GM12878 (cell line): ENCODE data around the gene EDC3. TPM values are rescaled to one million over a fixed set of nuclear protein-coding genes. Genes with fewer than 3 reads are reported as not detected.
"Not testable (repeated sequence)": the region's sequence is repeated elsewhere in the genome, so short reads cannot be mapped to it uniquely, and the experiment has no call there.

ENCODE experiments used
- ATAC-seq: fragments of 200-7000 bp; cut with Tn5 transposase; 3 replicates; pipeline ENCODE4 v1.9.1; 2020; ENCODE audit warnings: mild to moderate bottlenecking, moderate library complexity
- BruUV-seq: library from RNA; stranded (reverse); fragments of 400-500 nt; replicated peaks from 2 replicates; lab custom pipeline; 2021; lab: Mats Ljungman, UMichigan
- CTCF ChIA-PET: fragments of 300-600 bp; sonication (Branson Sonifier 250); formaldehyde crosslinking; extraction: SDS; loops from one replicate; lab custom pipeline; 2021; ENCODE audit warnings: inconsistent platforms; lab: Yijun Ruan, JAX
- POLR2A ChIA-PET: fragments of 350-600 bp; formaldehyde crosslinking; extraction: SDS; loops from one replicate; lab custom pipeline; 2021; ENCODE audit warnings: inconsistent platforms; lab: Charles Lee
- RAD21 ChIA-PET: fragments of 300-600 bp; sonication (Branson Sonifier 250); formaldehyde crosslinking; loops from one replicate; lab custom pipeline; 2023; ENCODE audit warnings: antibody characterized with exemption; ENCODE audit not compliant: unreplicated experiment; lab: Charles Lee
- SMC1A ChIA-PET: fragments of 300-600 bp; sonication (Branson Sonifier 250); formaldehyde crosslinking; loops from one replicate; lab custom pipeline; 2023; ENCODE audit not compliant: unreplicated experiment, uncharacterized antibody; lab: Charles Lee
- DNase-seq: peaks from one replicate; pipeline ENCODE4 v3.0.0-alpha.2; 2011; ENCODE audit warnings: low read depth, low spot score
- FAIRE-seq: peaks from 3 replicates; lab custom pipeline; 2011; peaks lifted over from hg19 to GRCh38; lab: Jason Lieb, UNC
- H2AFZ ChIP-seq: 2 replicates; pipeline ENCODE4 v1.6.0; 2011; ENCODE audit warnings: low read depth, low read length, control low read depth; ENCODE audit not compliant: control insufficient read depth
- H3K27ac ChIP-seq: 2 replicates; pipeline ENCODE4 v1.5.1; 2011; ENCODE audit warnings: control low read depth; ENCODE audit not compliant: control insufficient read depth, insufficient read depth
- H3K27me3 ChIP-seq, 2 experiments: replicated peaks in 1 of 2; 2 replicates each; pipeline versions ENCODE4 v1.6.0 to v1.6.1; 2011; ENCODE audit warnings: low read length in 1 of 2; ENCODE audit not compliant: control insufficient read depth in 2 of 2, insufficient read depth in 2 of 2
- H3K36me3 ChIP-seq, 2 experiments: 2 replicates each; pipeline ENCODE4 v1.5.1; 2011; ENCODE audit warnings: low read length in 1 of 2; ENCODE audit not compliant: control insufficient read depth in 2 of 2, insufficient read depth in 2 of 2
- H3K4me1 ChIP-seq: 2 replicates; pipeline ENCODE4 v1.6.1; 2011; ENCODE audit warnings: mild to moderate bottlenecking, low read length, moderate library complexity, mixed read lengths; ENCODE audit not compliant: control insufficient read depth, insufficient read depth
- H3K4me2 ChIP-seq: 2 replicates; pipeline ENCODE4 v1.6.0; 2011; ENCODE audit warnings: control low read depth; ENCODE audit not compliant: control insufficient read depth, insufficient read depth
- H3K4me3 ChIP-seq: fragments of 200-600 bp; sonication (generic); 2 replicates; pipeline ENCODE4 v1.5.1; 2016
- H3K79me2 ChIP-seq: 2 replicates; pipeline ENCODE4 v1.6.0; 2011; ENCODE audit warnings: low read length; ENCODE audit not compliant: control insufficient read depth, insufficient read depth
- H3K9ac ChIP-seq: 2 replicates; pipeline ENCODE4 v1.8.0; 2011; ENCODE audit warnings: low read length, control low read depth, mixed read lengths; ENCODE audit not compliant: control insufficient read depth, insufficient read depth
- H3K9me3 ChIP-seq: replicated peaks from 3 replicates; pipeline ENCODE4 v1.5.1; 2011; ENCODE audit warnings: mild to moderate bottlenecking, low read length; ENCODE audit not compliant: control insufficient read depth, insufficient read depth
- H4K20me1 ChIP-seq: 2 replicates; pipeline ENCODE4 v1.6.0; 2011; ENCODE audit not compliant: control insufficient read depth, insufficient read depth
- MTA2 ChIP-seq: fragments of 450-650 bp; IDR thresholded peaks from 2 replicates; pipeline ENCODE4 v1.6.1; 2016; ENCODE audit warnings: low read depth, mild to moderate bottlenecking, moderate library complexity
- RELA ChIP-seq: fragments of 450-650 bp; IDR thresholded peaks from 2 replicates; pipeline ENCODE4 v1.8.0; 2014; ENCODE audit warnings: borderline replicate concordance; ENCODE audit not compliant: partially characterized antibody
- WGBS: methylation state at CpG from one replicate; pipeline ENCODE4 v1.1.6; 2016; ENCODE audit warnings: low lambda C conversion rate; ENCODE audit not compliant: insufficient replicate concordance, insufficient coverage; ENCODE audit errors: missing lambda C conversion rate; 5-methylcytosine and 5-hydroxymethylcytosine counted together
- in situ Hi-C: fragments of 300-500 bp; cut with MboI; formaldehyde crosslinking; loops from 9 replicates; pipeline ENCODE4 v1.14.3; 2018; ENCODE audit warnings: mixed read lengths
- intact Hi-C: fragments of 100-400 bp; cut with micrococcal nuclease; formaldehyde crosslinking; loops from one replicate; pipeline ENCODE4 v1.14.2; 2022; ENCODE audit not compliant: unreplicated experiment
- polyA plus RNA-seq, 11 experiments: library from polyadenylated mRNA; depleted of rRNA in 4 of 11; unstranded in 6 of 11; stranded (reverse) in 5 of 11; fragments of >200 nt; fragmentation: Nextera tagmentation in 4 of 11; fragmentation: Illumina TruSeq in 1 of 11; extraction: Ambion mirVana in 4 of 11; extraction: Trizol in 1 of 11; gene quantifications; 1 replicate in 1 of 11; 2 replicates in 10 of 11; pipeline versions ENCODE4 v1.2.1 to v1.2.3, GENCODE V29; 2011 to 2016; ENCODE audit warnings: inconsistent platforms in 2 of 11, missing spikeins in 2 of 11, low read depth in 1 of 11
- total RNA-seq, 4 experiments: library from RNA; depleted of rRNA in 3 of 4; stranded (reverse); fragments of >200 nt in 3 of 4; fragmentation: Illumina TruSeq in 1 of 4; extraction: Trizol in 1 of 4; gene quantifications; 2 replicates each; pipeline versions ENCODE4 v1.2.1 to v1.2.3, GENCODE V29; 2013 to 2021

Gene EDC3
- total and polyA plus RNA-seq, 10 of the 15 experiments (the other 5 are each of a cell fraction or from before 2014, with no cell fraction given): 11.8 to 48.4 (median 35.3) TPM

- no peaks in the 10 kb centered on the region for H4K20me1 ChIP-seq
- ChIA-PET POLR2A (interaction anchor here (0.7 kb wide), 1 partner anchor 199 kb away, joined by 4 read pairs; no protein-coding TSS in a partner anchor), CTCF (no interaction called here), SMC1A (interaction anchor here (0.6 kb wide), 1 partner anchor 28 kb away, joined by 3 read pairs; no protein-coding TSS in a partner anchor), RAD21 (no interaction called here)
- ATAC-seq (no peak), DNase-seq (no peak), FAIRE-seq (no peak)
- H3K9ac ChIP-seq: no peak overlapping the region
- no peak overlapping the region for H2AFZ ChIP-seq
- no TSS peak for BruUV-seq
- H3K9me3 ChIP-seq: no peaks in the 10 kb centered on the region; the same call in 1 of the 3 replicates
- H3K27me3 ChIP-seq: no peaks in the 10 kb centered on the region
- in situ Hi-C loops (no loop called here), intact Hi-C loops (no loop called here)
- no peak overlapping the region for H3K4me2 ChIP-seq
- no peaks in the 10 kb centered on the region for H3K4me1 ChIP-seq
- H3K27ac ChIP-seq: no peak overlapping the region
- WGBS: 62% methylated on average over 5 of the region's 5 CpGs
- TF ChIP-seq RELA (no peak), MTA2 (no peak)
- H3K4me3 ChIP-seq: no peak overlapping the region
- no peaks in the 10 kb centered on the region for H3K79me2 ChIP-seq
- no peaks in the 10 kb centered on the region for H3K36me3 ChIP-seq
Measured at GRCh38 chr15:74742422-74742821, 46.6 kb upstream of the EDC3 start.

DNA sequence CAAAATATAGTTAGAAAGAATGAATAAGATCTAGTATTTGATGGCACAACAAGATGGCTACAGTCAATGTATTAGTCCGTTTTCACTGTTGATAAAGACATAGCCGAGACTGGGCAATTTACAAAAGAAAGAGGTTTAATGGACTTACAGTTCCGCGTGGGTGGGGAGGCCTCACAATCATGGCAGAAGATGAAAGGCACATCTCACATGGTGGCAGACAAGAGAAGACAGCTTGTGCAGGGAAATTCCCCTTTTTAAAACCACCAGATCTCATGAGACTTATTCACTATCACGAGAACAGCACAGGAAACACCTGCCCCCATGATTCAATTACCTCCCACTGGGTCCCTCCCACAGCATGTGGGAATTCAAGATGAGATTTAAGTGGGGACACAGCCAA lies 42.4 kb upstream of the EDC3 start:
- H3K79me2 ChIP-seq, H3K36me3 ChIP-seq, in situ Hi-C loops, H3K4me1 ChIP-seq, DNase-seq, FAIRE-seq, RAD21 ChIA-PET, H2AFZ ChIP-seq, H3K4me3 ChIP-seq, H3K27ac ChIP-seq, H3K4me2 ChIP-seq, ATAC-seq, SMC1A ChIA-PET, H3K9ac ChIP-seq, H3K9me3 ChIP-seq, BruUV-seq, H4K20me1 ChIP-seq, intact Hi-C loops, H3K27me3 ChIP-seq: not testable (repeated sequence)
- ChIA-PET CTCF (interaction anchor here (1.4 kb wide), 1 partner anchor 30 kb away, joined by 3 read pairs; no protein-coding TSS in a partner anchor), POLR2A (interaction anchor here (0.7 kb wide), 1 partner anchor 58 kb away, joined by 6 read pairs; no protein-coding TSS in a partner anchor)
- 46% methylated on average over 5 of the region's 5 CpGs for WGBS
